Panc1 (cell line): ENCODE measurements around the gene PAX5.

ENCODE experiments used
- TCF7L2 ChIP-seq: IDR thresholded peaks from 2 replicates; pipeline ENCODE4 v1.6.1; 2011; ENCODE audit warnings: mild to moderate bottlenecking, low read depth, low read length, inconsistent platforms
- TF ChIP-seq, protein P1 (sequence below): fragments of 450-650 bp; IDR thresholded peaks from 2 replicates; pipeline ENCODE4 v1.5.1; 2017; ENCODE audit warnings: mild to moderate bottlenecking

DNA sequence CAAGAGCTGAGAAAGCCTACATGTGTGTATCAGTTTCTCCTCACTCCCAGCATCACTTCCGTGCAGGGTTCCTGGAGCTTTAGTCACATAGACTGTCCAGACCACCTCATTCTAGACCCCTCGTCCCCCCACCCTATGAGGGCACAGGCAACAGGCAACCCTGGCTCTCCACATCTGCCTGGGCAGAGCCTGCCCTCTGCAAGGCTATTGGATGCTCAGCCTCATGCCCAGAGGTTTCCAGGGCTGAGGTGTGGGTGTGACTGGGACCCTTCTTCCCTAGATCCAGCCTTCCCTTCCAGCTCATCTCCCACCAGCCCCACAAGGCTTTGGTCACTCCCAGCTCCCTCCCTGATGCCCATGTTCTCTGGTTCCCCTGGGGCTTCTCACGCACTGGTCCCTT lies 161.4 kb downstream of the PAX5 start:
- TF ChIP-seq, protein P1, sequence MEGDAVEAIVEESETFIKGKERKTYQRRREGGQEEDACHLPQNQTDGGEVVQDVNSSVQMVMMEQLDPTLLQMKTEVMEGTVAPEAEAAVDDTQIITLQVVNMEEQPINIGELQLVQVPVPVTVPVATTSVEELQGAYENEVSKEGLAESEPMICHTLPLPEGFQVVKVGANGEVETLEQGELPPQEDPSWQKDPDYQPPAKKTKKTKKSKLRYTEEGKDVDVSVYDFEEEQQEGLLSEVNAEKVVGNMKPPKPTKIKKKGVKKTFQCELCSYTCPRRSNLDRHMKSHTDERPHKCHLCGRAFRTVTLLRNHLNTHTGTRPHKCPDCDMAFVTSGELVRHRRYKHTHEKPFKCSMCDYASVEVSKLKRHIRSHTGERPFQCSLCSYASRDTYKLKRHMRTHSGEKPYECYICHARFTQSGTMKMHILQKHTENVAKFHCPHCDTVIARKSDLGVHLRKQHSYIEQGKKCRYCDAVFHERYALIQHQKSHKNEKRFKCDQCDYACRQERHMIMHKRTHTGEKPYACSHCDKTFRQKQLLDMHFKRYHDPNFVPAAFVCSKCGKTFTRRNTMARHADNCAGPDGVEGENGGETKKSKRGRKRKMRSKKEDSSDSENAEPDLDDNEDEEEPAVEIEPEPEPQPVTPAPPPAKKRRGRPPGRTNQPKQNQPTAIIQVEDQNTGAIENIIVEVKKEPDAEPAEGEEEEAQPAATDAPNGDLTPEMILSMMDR = no peak
- no peak for TF ChIP-seq TCF7L2
